Hepatocyte (in vitro differentiated cells): ENCODE data around the gene PDLIM7.

Experiments used
- CTCF ChIP-seq: fragments of 200-600 bp; sonication (generic); IDR thresholded peaks from 2 replicates; pipeline ENCODE4 v1.5.1; 2016; ENCODE audit warnings: antibody characterized with exemption, mild to moderate bottlenecking; ENCODE audit not compliant: poor library complexity
- EZH2 ChIP-seq: fragments of 200-600 bp; sonication (generic); IDR thresholded peaks from 2 replicates; pipeline ENCODE4 v1.6.1; 2016; ENCODE audit warnings: antibody characterized with exemption, mild to moderate bottlenecking, borderline replicate concordance
- EZH2phosphoT487 ChIP-seq: fragments of 200-600 bp; sonication (generic); IDR thresholded peaks from one replicate; pipeline ENCODE4 v1.6.1; 2018; ENCODE audit warnings: antibody characterized with exemption, mild to moderate bottlenecking, low read depth, moderate library complexity; ENCODE audit not compliant: unreplicated experiment, severe bottlenecking

- TF ChIP-seq CTCF (no peak), EZH2 (no peak), EZH2phosphoT487 (no peak)
These were observed 17.6 kb downstream of the PDLIM7 start for GRCh38 chr5:177479774-177480173.
